GM18498 (cell line): ENCODE results near the gene BCLAF1.
"Not testable (repeated sequence)": the region's sequence is repeated elsewhere in the genome, so short reads cannot be mapped to it uniquely, and the experiment has no call there.

Source experiments
- ATAC-seq: cut with Tn5 transposase; IDR thresholded peaks from one replicate; pipeline ENCODE4 v1.9.1; 2021; ENCODE audit warnings: mild to moderate bottlenecking, moderate library complexity; ENCODE audit not compliant: unreplicated experiment

The BCLAF1 gene

GRCh38 chr6:136249811-136250685 lies 39.6 kb downstream of the BCLAF1 start, which contains the start of gene MTFR2:
MTFR2 (minus strand) TSS chr6:136250311; CDS start chr6:136249099, 1,212 bp downstream.
- peak; percentile 96 for ATAC-seq

- ATAC-seq = no peak
Measured at GRCh38 chr6:136249336-136249735, 40.3 kb downstream of the BCLAF1 start.

GRCh38 chr6:136244061-136244616 lies 45.5 kb downstream of the BCLAF1 start:
- no peak for ATAC-seq

GRCh38 chr6:136236466-136237293 lies 53.0 kb downstream of the BCLAF1 start:
- no peak for ATAC-seq

GRCh38 chr6:136235233-136235564 lies 54.4 kb downstream of the BCLAF1 start:
- no peak for ATAC-seq

GRCh38 chr6:136232701-136233100 lies 56.9 kb downstream of the BCLAF1 start:
- ATAC-seq = no peak

GRCh38 chr6:136230219-136230853 lies 59.3 kb downstream of the BCLAF1 start:
- no peak for ATAC-seq

GRCh38 chr6:136228814-136229213 lies 60.8 kb downstream of the BCLAF1 start:
- no peak for ATAC-seq

- peak; percentile 17 for ATAC-seq
Measured at GRCh38 chr6:136226674-136227377, 62.8 kb downstream of the BCLAF1 start.

- peak; percentile 81 for ATAC-seq
Measured at GRCh38 chr6:136226027-136226673, 63.5 kb downstream of the BCLAF1 start.

GRCh38 chr6:136225496-136225895 lies 64.2 kb downstream of the BCLAF1 start:
- no peak for ATAC-seq

GRCh38 chr6:136224974-136225373 lies 64.7 kb downstream of the BCLAF1 start:
- ATAC-seq = not testable (repeated sequence)

GRCh38 chr6:136216503-136217401 lies 72.9 kb downstream of the BCLAF1 start:
- no peak for ATAC-seq

GRCh38 chr6:136213853-136214252 lies 75.8 kb downstream of the BCLAF1 start:
- ATAC-seq = no peak

GRCh38 chr6:136213012-136213539 lies 76.6 kb downstream of the BCLAF1 start:
- ATAC-seq = no peak

- ATAC-seq = no peak
Measured at GRCh38 chr6:136212608-136213007, 77.0 kb downstream of the BCLAF1 start.

GRCh38 chr6:136210398-136211165 lies 79.1 kb downstream of the BCLAF1 start:
- ATAC-seq = no peak

GRCh38 chr6:136209496-136209895 lies 80.2 kb downstream of the BCLAF1 start:
- no peak for ATAC-seq
